Caki2 (cell line): ENCODE results near the gene SOCS4. TPM values are rescaled to one million over a fixed set of nuclear protein-coding genes. Genes with fewer than 3 reads are reported as not detected.
"Not testable (repeated sequence)": the region's sequence is repeated elsewhere in the genome, so short reads cannot be mapped to it uniquely, and the experiment has no call there.

ENCODE experiments used
- DNase-seq: peaks from one replicate; pipeline ENCODE4 v3.0.0-alpha.2; 2015; ENCODE audit warnings: low read depth
- in situ Hi-C: cut with HindIII; loops from 2 replicates; pipeline ENCODE4 v1.10.0; 2016; ENCODE audit warnings: low sequenced_read_pairs, low pct_unique_long_range_greater_than_20kb, mixed read lengths
- total RNA-seq: library from RNA; depleted of rRNA; stranded (reverse); fragments of >200 nt; shearing (Covaris generic); gene quantifications from 2 replicates; pipeline ENCODE4 v1.2.3, GENCODE V29; 2014; ENCODE audit warnings: low replicate concordance; rRNA removed

Gene SOCS4, protein sequence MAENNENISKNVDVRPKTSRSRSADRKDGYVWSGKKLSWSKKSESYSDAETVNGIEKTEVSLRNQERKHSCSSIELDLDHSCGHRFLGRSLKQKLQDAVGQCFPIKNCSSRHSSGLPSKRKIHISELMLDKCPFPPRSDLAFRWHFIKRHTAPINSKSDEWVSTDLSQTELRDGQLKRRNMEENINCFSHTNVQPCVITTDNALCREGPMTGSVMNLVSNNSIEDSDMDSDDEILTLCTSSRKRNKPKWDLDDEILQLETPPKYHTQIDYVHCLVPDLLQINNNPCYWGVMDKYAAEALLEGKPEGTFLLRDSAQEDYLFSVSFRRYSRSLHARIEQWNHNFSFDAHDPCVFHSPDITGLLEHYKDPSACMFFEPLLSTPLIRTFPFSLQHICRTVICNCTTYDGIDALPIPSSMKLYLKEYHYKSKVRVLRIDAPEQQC
- 3.6 and 4.7 TPM in 2 replicates for total RNA-seq

DNA sequence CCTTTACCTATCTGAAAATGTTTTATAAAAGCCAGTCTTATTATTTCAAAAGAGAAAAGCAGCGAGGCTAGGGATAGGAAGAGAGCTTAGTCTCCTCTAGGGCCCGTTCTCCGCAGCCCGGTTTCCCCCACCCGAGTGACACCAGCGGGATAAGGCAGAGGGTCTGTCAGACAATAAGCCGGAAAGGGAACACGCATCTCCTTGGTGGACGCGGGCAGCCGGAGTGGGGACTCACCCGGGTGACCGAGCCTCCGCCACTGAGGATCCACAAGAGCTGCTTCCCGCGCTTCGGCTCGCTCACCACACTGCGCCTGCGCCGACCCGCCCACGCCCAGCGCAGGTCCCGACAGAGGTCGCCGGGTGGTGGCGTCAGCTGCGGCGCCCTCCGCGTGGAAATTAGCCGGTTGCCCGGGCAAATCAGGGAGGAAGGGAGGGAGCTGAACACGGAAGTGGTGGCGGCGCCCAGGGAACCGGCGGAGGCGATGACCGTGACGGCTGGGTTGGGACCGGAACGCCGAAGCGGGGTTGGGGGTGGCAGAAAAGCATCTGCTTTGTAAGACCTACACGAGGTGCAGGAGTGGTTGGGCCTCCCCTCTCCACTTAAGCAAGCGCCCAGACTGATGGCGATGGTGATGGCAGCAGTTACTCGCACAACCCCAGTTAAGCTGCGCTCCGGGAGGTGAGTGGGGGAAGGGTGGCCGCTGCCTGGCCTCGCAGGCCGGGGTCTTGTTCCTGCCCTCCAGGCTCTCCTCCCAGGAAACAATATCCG lies at the start of gene SOCS4, which contains the start of gene WDHD1:
TSS of gene SOCS4 (plus strand) at position 444 of the 769 bp plus-strand sequence. CDS start 15,806 bp downstream, outside the sequence.
TSS of gene WDHD1 (minus strand) at position 307 of the 769 bp plus-strand sequence. CDS start 312 bp downstream, outside the sequence.
- DNase-seq = peak; percentile 93
- in situ Hi-C loops = no loop called here

GRCh38 chr14:54979039-54979438 lies 48.0 kb upstream of the SOCS4 start:
- no peak for DNase-seq
- in situ Hi-C loops = no loop called here

GRCh38 chr14:54981698-54982097 lies 45.3 kb upstream of the SOCS4 start:
- in situ Hi-C loops = no loop called here
- no peak for DNase-seq

- no peak for DNase-seq
- in situ Hi-C loops = no loop called here
Observed at GRCh38 chr14:54985156-54985555, 41.9 kb upstream of the SOCS4 start.

- in situ Hi-C loops = no loop called here
- DNase-seq = no peak
Observed at GRCh38 chr14:55000381-55000780, 26.7 kb upstream of the SOCS4 start.

- DNase-seq = no peak
- in situ Hi-C loops = no loop called here
Observed at GRCh38 chr14:55005071-55005470, 22.0 kb upstream of the SOCS4 start.

GRCh38 chr14:55015006-55015405 lies 12.0 kb upstream of the SOCS4 start:
- no peak for DNase-seq
- in situ Hi-C loops = no loop called here

GRCh38 chr14:55019968-55020554 lies 7.0 kb upstream of the SOCS4 start:
- no peak for DNase-seq
- in situ Hi-C loops = no loop called here

DNA sequence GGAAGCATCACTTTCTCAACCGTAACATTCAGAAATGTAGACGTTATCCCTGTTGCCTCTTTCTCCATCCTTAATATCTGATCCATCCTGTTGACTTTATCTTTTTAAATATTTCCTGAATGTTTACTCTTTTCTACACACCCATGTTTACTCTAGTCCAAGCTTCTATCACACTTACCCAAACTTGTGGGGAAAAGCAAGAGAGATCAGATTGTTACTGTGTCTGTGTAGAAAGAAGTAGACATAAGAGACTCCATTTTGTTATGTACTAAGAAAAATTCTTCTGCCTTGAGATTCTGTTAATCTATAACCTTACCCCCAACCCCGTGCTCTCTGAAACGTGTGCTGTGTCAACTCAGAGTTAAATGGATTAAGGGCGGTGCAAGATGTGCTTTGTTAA lies 2.7 kb upstream of the SOCS4 start:
- DNase-seq, in situ Hi-C loops: not testable (repeated sequence)

DNA sequence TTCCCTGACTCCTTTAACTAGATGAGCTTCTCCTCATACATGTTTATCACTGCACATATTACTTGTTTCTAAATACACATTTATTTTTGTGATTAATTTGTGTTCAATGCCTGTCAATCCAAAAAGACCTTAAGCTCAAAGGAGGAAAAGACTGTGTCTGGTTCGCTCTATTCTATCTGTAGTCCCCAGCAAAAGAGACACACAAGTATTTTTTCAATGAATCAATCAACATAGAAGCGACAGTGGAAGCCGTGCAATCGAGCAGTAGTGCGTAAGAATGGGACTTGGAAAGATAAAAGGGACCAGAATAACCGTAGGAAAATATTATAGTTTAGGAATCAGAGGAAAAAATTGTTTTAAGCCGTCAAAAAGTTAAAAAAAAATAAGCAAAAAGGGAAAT lies 1.1 kb upstream of the SOCS4 start:
- no peak for DNase-seq
- in situ Hi-C loops = no loop called here

DNA sequence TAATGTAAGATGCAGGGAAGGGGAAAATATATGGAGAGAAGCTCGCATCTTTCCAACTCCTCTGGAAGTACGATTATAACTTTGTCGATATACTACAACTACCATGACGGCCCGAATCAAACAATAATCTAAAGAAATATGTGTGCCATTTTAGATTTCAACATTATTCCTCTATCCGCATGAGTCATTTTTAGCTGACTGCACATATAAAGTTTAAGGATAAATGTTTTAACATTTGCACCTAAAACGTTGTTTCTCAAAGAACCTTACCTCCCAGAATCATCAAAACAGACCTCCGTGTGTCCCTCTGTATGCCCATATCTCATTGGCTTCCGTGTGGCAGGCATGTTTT lies 619 bp upstream of the SOCS4 start:
- in situ Hi-C loops = no loop called here
- DNase-seq = no peak

DNA sequence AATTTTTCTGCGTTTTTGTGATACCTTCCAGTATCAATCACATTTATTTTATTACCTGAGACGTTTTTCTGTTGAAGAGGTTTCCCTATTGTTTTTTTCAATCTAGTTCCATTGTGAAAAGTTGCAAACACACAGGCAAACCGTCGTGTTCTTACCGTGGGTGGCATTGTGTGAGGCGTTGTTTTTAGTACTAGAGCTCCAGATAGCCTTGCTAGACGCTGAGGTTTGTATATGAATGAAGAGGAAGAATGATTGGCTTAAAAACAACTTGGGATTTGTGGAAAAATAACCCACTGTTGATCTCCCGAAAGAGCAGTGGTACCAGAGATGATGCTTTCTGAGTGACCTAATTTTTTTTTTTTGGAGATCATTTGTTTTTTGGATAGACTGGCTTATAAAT lies 1.0 kb downstream of the SOCS4 start:
- no peak for DNase-seq
- in situ Hi-C loops = no loop called here

DNA sequence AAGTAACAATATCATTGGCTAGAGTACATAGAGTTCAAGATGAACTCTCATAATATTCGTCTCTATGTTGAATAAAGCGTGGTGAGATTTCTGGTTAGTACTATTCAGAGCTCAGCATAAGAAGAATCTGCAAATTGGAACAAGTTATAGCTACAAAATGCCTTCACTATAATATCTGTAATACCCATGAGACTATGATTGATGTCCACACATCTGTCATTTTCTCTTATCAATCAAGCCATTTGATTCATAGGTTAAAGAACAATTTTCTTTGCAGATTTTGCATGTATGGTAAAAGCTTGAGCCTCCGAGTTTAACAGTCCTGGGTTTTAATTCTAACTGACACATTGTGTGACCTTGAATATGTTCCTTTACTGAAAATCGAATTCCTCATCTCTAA lies 1.4 kb downstream of the SOCS4 start:
- in situ Hi-C loops = no loop called here
- no peak for DNase-seq

- in situ Hi-C loops = no loop called here
- no peak for DNase-seq
Observed at GRCh38 chr14:55031190-55031589, 4.2 kb downstream of the SOCS4 start.

DNA sequence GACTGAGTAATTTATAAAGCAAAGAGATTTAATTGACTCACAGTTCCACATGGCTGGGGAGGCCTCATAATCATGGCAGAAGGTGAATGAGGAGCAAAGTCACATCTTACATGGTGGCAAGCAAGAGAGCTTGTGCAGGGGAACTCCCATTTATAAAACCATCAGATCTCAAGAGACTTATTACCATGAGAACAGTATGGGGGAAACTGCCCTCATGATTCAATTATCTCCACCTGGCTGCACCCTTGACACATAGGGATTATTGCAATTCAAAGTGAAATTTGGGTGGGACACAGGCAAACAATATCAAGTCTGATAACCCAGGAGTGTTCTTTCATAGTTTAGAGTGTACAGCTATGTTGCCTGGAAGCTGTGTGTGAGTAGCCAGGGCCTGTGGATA lies 11.0 kb downstream of the SOCS4 start:
- DNase-seq, in situ Hi-C loops: not testable (repeated sequence)

DNA sequence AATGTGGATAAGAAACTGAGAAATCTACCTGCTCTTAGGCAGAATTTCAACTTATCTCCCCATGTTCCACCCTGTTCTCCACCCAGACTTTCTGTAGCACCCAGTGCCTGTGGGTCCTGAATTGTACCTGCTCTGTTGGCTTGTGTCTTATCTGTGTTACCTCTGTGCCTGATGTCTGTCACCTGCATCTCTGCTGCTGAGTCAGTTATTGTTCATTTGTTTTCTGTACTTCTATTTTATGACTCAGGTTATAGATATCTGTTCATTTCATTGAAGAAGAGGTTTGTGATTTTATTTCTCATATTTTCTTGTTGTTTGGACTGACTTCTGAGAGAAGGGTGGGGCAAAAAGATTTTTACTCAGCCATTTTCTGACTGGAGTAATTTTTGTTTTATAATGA lies 11.7 kb downstream of the SOCS4 start:
- in situ Hi-C loops = no loop called here
- DNase-seq = no peak

DNA sequence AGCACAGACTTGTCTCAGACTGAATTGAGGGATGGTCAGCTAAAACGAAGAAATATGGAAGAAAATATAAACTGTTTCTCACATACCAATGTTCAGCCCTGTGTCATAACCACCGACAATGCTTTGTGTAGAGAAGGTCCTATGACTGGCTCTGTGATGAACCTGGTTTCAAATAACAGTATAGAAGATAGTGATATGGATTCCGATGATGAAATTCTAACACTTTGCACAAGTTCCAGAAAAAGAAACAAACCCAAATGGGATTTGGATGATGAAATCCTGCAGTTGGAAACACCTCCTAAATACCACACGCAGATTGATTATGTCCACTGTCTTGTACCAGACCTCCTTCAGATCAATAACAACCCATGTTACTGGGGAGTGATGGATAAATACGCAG lies 16.5 kb downstream of the SOCS4 start:
- in situ Hi-C loops = no loop called here

DNA sequence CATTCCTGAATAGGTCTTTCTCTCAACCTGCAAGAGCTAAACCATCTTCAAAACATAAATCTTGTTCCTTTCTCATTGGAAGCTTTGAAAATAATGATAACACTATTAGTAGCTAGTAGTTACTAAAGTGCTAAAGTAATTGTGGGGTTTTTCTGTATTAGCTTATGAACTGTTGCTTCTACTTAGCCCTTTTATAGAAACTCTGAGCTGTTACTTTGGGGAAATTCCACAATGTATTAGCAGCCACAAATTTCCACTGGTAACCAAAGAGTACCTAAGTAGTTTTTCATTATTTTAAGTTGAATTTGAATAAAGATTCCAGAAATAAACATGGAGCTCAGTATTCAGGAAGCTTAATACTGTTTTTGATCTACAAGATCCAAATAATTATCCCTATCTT lies 18.1 kb downstream of the SOCS4 start:
- DNase-seq = no peak
- in situ Hi-C loops = no loop called here

More for the DNA sequence above, 16.5 kb downstream of the SOCS4 start:
- DNase-seq = no peak
